HEK293 (cell line): ENCODE results near the gene AKIP1.

ENCODE experiments used
- CTCF ChIA-PET: fragments of 350-600 bp; formaldehyde crosslinking; extraction: SDS; loops from one replicate; lab custom pipeline; 2021; ENCODE audit warnings: antibody characterized with exemption; lab: Yijun Ruan, JAX
- POLR2A ChIA-PET: fragments of 300-600 bp; formaldehyde crosslinking; extraction: SDS; loops from one replicate; lab custom pipeline; 2020; ENCODE audit warnings: antibody characterized with exemption, inconsistent platforms; lab: Yijun Ruan, JAX
- H3K27ac ChIP-seq: fragments of 200-500 bp; sonication (Bioruptor generic); 2 replicates; pipeline ENCODE4 v1.5.1; 2014; ENCODE audit warnings: low read depth, low read length, control low read depth, inconsistent platforms; ENCODE audit errors: extremely low read depth
- H3K36me3 ChIP-seq, 2 experiments: fragments of 200-500 bp in 1 of 2; sonication (Bioruptor generic) in 1 of 2; 1 replicate in 1 of 2; 2 replicates in 1 of 2; pipeline ENCODE4 v1.5.1; 2014 to 2017; ENCODE audit warnings: inconsistent platforms in 2 of 2, low read length in 2 of 2; ENCODE audit not compliant: control insufficient read depth in 2 of 2, insufficient read depth in 1 of 2
- H3K4me1 ChIP-seq: fragments of 200-500 bp; sonication (Bioruptor generic); 2 replicates; pipeline ENCODE4 v1.5.1; 2014; ENCODE audit warnings: mild to moderate bottlenecking, low read length, inconsistent platforms; ENCODE audit not compliant: control insufficient read depth, insufficient read depth
- H3K4me3 ChIP-seq: 2 replicates; pipeline ENCODE4 v1.5.1; 2011; ENCODE audit warnings: low read depth, mild to moderate bottlenecking, control low read depth, low read length, moderate library complexity
- H3K9me3 ChIP-seq: fragments of 200-500 bp; sonication (Bioruptor generic); 2 replicates; pipeline ENCODE4 v1.5.1; 2014; ENCODE audit warnings: low read depth, low read length, inconsistent platforms; ENCODE audit not compliant: control insufficient read depth, insufficient read depth
- INSM2 ChIP-seq: fragments of 450-650 bp; formaldehyde crosslinking; IDR thresholded peaks from 2 replicates; pipeline ENCODE4 v1.5.1; 2016; ENCODE audit warnings: missing biosample characterization, missing genetic modification characterization
- OVOL3 ChIP-seq: fragments of 450-650 bp; formaldehyde crosslinking; IDR thresholded peaks from 2 replicates; pipeline ENCODE4 v1.5.1; 2016; ENCODE audit warnings: missing biosample characterization, missing genetic modification characterization
- SALL2 ChIP-seq: fragments of 450-650 bp; formaldehyde crosslinking; IDR thresholded peaks from 2 replicates; pipeline ENCODE4 v1.5.0; 2017; ENCODE audit warnings: missing biosample characterization, mild to moderate bottlenecking, missing genetic modification characterization, borderline replicate concordance
- SETDB1 ChIP-seq: IDR thresholded peaks from one replicate; pipeline ENCODE4 v1.6.1; 2017; ENCODE audit warnings: mild to moderate bottlenecking, low read length, moderate library complexity, mixed read lengths; ENCODE audit not compliant: insufficient read length
- ZNF138 ChIP-seq: fragments of 450-650 bp; formaldehyde crosslinking; IDR thresholded peaks from 2 replicates; pipeline ENCODE4 v1.5.1; 2016; ENCODE audit warnings: missing biosample characterization, missing genetic modification characterization, borderline replicate concordance
- ZNF155 ChIP-seq: fragments of 450-650 bp; formaldehyde crosslinking; IDR thresholded peaks from 2 replicates; pipeline ENCODE4 v1.5.1; 2016; ENCODE audit warnings: missing biosample characterization, missing genetic modification characterization
- ZNF18 ChIP-seq: fragments of 450-650 bp; formaldehyde crosslinking; IDR thresholded peaks from 2 replicates; pipeline ENCODE4 v1.5.1; 2016; ENCODE audit warnings: missing biosample characterization, missing genetic modification characterization
- ZNF184 ChIP-seq: fragments of 450-650 bp; IDR thresholded peaks from 2 replicates; pipeline ENCODE4 v1.5.1; 2018; ENCODE audit warnings: missing biosample characterization, mild to moderate bottlenecking, missing genetic modification characterization
- ZNF221 ChIP-seq: fragments of 450-650 bp; formaldehyde crosslinking; IDR thresholded peaks from 2 replicates; pipeline ENCODE4 v1.5.1; 2017; ENCODE audit warnings: missing biosample characterization, missing genetic modification characterization, borderline replicate concordance
- ZNF560 ChIP-seq: fragments of 450-650 bp; formaldehyde crosslinking; IDR thresholded peaks from 2 replicates; pipeline ENCODE4 v1.5.1; 2017; ENCODE audit warnings: missing biosample characterization, missing genetic modification characterization, borderline replicate concordance
- ZNF654 ChIP-seq: fragments of 450-650 bp; formaldehyde crosslinking; IDR thresholded peaks from 2 replicates; pipeline ENCODE4 v1.5.1; 2016; ENCODE audit warnings: low read depth, missing biosample characterization, missing genetic modification characterization
- ZSCAN18 ChIP-seq: fragments of 450-650 bp; formaldehyde crosslinking; IDR thresholded peaks from 2 replicates; pipeline ENCODE4 v1.5.1; 2016; ENCODE audit warnings: missing biosample characterization, missing genetic modification characterization

AKIP1 gene

GRCh38 chr11:8956860-8957259 is 45.9 kb downstream of the AKIP1 start:
- H3K27ac ChIP-seq: no peak overlapping the region
- POLR2A ChIA-PET: interaction anchor here (0.6 kb wide), 1 partner anchor 46 kb away, joined by 3 read pairs; the partner anchor contains the start of gene AKIP1
- no peak for TF ChIP-seq SETDB1
- peaks cover 0 to 53% of the 10 kb centered on the region in 2 experiments; a peak in 2 of 3 replicates for H3K36me3 ChIP-seq
- no peak overlapping the region for H3K4me3 ChIP-seq
- H3K9me3 ChIP-seq: no peaks in the 10 kb centered on the region
- CTCF ChIA-PET: interaction anchor here (6.5 kb wide), 1 partner anchor 42 kb away, joined by 96 read pairs; no protein-coding TSS in a partner anchor
- H3K4me1 ChIP-seq: no peaks in the 10 kb centered on the region

GRCh38 chr11:8959546-8960166 is 48.7 kb downstream of the AKIP1 start:
- no peaks in the 10 kb centered on the region for H3K4me1 ChIP-seq
- H3K27ac ChIP-seq: no peak overlapping the region
- H3K9me3 ChIP-seq: no peaks in the 10 kb centered on the region
- H3K36me3 ChIP-seq: peaks cover 0 to 29% of the 10 kb centered on the region in 2 experiments; a peak in 1 of 3 replicates
- no peak overlapping the region for H3K4me3 ChIP-seq
- ChIA-PET POLR2A (interaction anchor here (0.6 to 1.3 kb wide), 6 partner anchors 20 to 547 kb away, joined by 3 to 5 read pairs (median 4); partner anchors contain the start of gene AKIP1), CTCF (interaction anchor here (0.5 to 6.5 kb wide), 35 partner anchors 8 to 1493 kb away, joined by 3 to 96 read pairs (median 4); partner anchors contain the start of genes AKIP1, ASCL3 and C11orf16)
- TF ChIP-seq ZNF654 (tag by site-specific recombination): peak; percentile 82
- TF ChIP-seq ZNF221 (tag by site-specific recombination): no peak

- ChIA-PET POLR2A (interaction anchor here (0.5 to 0.6 kb wide), 2 partner anchors 21 to 49 kb away, joined by 3 to 4 read pairs; no protein-coding TSS in a partner anchor), CTCF (interaction anchor here (0.6 to 6.5 kb wide), 4 partner anchors 47 to 955 kb away, joined by 3 to 96 read pairs (median 4); no protein-coding TSS in a partner anchor)
- no peak overlapping the region for H3K27ac ChIP-seq
- TF ChIP-seq ZNF138 (tag by site-specific recombination) (no peak), ZSCAN18 (tag by site-specific recombination) (no peak), SALL2 (no peak), ZNF18 (no peak), OVOL3 (tag by site-specific recombination) (no peak), INSM2 (no peak), ZNF560 (no peak), ZNF155 (tag by site-specific recombination) (no peak), ZNF184 (tag by site-specific recombination) (no peak)
- H3K36me3 ChIP-seq: peaks cover 0 to 17% of the 10 kb centered on the region in 2 experiments; a peak in 1 of 3 replicates
- no peaks in the 10 kb centered on the region for H3K4me1 ChIP-seq
- no peaks in the 10 kb centered on the region for H3K9me3 ChIP-seq
- no peak overlapping the region for H3K4me3 ChIP-seq
Measured at GRCh38 chr11:8961401-8961800, 50.4 kb downstream of the AKIP1 start.
